BJ (cell line): Measurements from ENCODE around the gene MAGEA9B. TPM values are rescaled to one million over a fixed set of nuclear protein-coding genes. Genes with fewer than 3 reads are reported as not detected.

ENCODE experiments used
- CTCF ChIA-PET: fragments of 350-600 bp; formaldehyde crosslinking; extraction: SDS; loops from one replicate; lab custom pipeline; 2021; ENCODE audit warnings: antibody characterized with exemption, inconsistent platforms; lab: Yijun Ruan, JAX
- POLR2A ChIA-PET: fragments of 300-600 bp; sonication (Branson Sonifier 250); formaldehyde crosslinking; extraction: SDS; loops from one replicate; lab custom pipeline; 2021; ENCODE audit warnings: antibody characterized with exemption; lab: Charles Lee
- DNase-seq: peaks from one replicate; pipeline ENCODE4 v3.0.0-alpha.2; 2011; ENCODE audit warnings: low read depth
- H3K27me3 ChIP-seq: 2 replicates; pipeline ENCODE4 v1.6.0; 2011; ENCODE audit warnings: low read length; ENCODE audit not compliant: control insufficient read depth, insufficient read depth
- H3K36me3 ChIP-seq: 2 replicates; pipeline ENCODE4 v1.5.1; 2011; ENCODE audit warnings: low read length; ENCODE audit not compliant: control insufficient read depth, insufficient read depth
- H3K4me3 ChIP-seq: 2 replicates; pipeline ENCODE4 v1.5.1; 2011; ENCODE audit warnings: low read depth, mild to moderate bottlenecking, control low read depth, low read length
- polyA plus RNA-seq: library from polyadenylated mRNA; depleted of rRNA; stranded (reverse); fragments of >200 nt; gene quantifications from 2 replicates; pipeline ENCODE4 v1.2.3, GENCODE V29; 2011
- TF ChIP-seq, protein P1 (sequence below): IDR thresholded peaks from 2 replicates; pipeline ENCODE4 v1.5.1; 2011; ENCODE audit warnings: low read depth, mild to moderate bottlenecking, control low read depth, inconsistent platforms, low read length, moderate library complexity; ENCODE audit not compliant: insufficient read depth

MAGEA9B gene
- polyA plus RNA-seq, 1 experiment = not detected

DNA sequence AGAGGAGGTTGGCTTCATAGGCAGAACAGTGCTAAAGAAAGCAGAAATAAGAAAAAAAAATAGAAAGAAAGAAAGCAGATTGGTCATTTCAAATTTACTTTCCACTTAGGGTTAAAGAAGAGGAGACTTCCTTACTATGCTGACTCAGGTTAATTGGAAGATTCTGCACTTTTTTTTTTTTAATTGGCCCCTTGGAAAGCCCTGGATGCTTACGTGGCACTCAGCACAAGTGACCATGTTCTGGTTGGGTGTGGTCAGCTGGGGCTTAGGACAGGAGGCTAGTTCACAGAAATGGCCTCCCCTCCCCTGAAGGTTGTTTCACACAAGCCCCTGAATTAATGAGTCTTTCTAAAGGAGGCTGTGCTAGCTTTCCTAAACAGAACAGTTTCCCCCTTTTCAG lies 14.5 kb downstream of the MAGEA9B start:
- TF ChIP-seq, protein P1, sequence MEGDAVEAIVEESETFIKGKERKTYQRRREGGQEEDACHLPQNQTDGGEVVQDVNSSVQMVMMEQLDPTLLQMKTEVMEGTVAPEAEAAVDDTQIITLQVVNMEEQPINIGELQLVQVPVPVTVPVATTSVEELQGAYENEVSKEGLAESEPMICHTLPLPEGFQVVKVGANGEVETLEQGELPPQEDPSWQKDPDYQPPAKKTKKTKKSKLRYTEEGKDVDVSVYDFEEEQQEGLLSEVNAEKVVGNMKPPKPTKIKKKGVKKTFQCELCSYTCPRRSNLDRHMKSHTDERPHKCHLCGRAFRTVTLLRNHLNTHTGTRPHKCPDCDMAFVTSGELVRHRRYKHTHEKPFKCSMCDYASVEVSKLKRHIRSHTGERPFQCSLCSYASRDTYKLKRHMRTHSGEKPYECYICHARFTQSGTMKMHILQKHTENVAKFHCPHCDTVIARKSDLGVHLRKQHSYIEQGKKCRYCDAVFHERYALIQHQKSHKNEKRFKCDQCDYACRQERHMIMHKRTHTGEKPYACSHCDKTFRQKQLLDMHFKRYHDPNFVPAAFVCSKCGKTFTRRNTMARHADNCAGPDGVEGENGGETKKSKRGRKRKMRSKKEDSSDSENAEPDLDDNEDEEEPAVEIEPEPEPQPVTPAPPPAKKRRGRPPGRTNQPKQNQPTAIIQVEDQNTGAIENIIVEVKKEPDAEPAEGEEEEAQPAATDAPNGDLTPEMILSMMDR = no peak
- ChIA-PET POLR2A (no interaction called here), CTCF (no interaction called here)
- no peak overlapping the region for H3K4me3 ChIP-seq
- no peaks in the 10 kb centered on the region for H3K36me3 ChIP-seq
- no peak for DNase-seq
- no peaks in the 10 kb centered on the region for H3K27me3 ChIP-seq

GRCh38 chrX:149571770-149572169 lies 15.5 kb downstream of the MAGEA9B start:
- TF ChIP-seq, protein P1 = no peak
- POLR2A ChIA-PET = no interaction called here

GRCh38 chrX:149570668-149571067 lies 16.6 kb downstream of the MAGEA9B start:
- TF ChIP-seq, protein P1 = no peak
- DNase-seq = peak; percentile 15
- ChIA-PET POLR2A (no interaction called here), CTCF (interaction anchor here (0.7 kb wide), 1 partner anchor 41 kb away, joined by 3 read pairs; no protein-coding TSS in a partner anchor)
- Histone ChIP-seq H3K27me3 (no peaks in the 10 kb centered on the region), H3K4me3 (no peak overlapping the region), H3K36me3 (no peaks in the 10 kb centered on the region)

More at GRCh38 chrX:149571770-149572169, 15.5 kb downstream of the MAGEA9B start:
- Histone ChIP-seq H3K36me3 (no peaks in the 10 kb centered on the region), H3K27me3 (no peaks in the 10 kb centered on the region), H3K4me3 (no peak overlapping the region)
- DNase-seq = no peak
- CTCF ChIA-PET = no interaction called here

- Histone ChIP-seq H3K27me3 (no peaks in the 10 kb centered on the region), H3K4me3 (no peak overlapping the region), H3K36me3 (no peaks in the 10 kb centered on the region)
- CTCF ChIA-PET = interaction anchor here (1.6 kb wide), 1 partner anchor 58 kb away, joined by 3 read pairs; no protein-coding TSS in a partner anchor
- POLR2A ChIA-PET = no interaction called here
- DNase-seq = no peak
- TF ChIP-seq, protein P1 = no peak
These were observed 17.5 kb downstream of the MAGEA9B start for GRCh38 chrX:149569770-149570169.

DNA sequence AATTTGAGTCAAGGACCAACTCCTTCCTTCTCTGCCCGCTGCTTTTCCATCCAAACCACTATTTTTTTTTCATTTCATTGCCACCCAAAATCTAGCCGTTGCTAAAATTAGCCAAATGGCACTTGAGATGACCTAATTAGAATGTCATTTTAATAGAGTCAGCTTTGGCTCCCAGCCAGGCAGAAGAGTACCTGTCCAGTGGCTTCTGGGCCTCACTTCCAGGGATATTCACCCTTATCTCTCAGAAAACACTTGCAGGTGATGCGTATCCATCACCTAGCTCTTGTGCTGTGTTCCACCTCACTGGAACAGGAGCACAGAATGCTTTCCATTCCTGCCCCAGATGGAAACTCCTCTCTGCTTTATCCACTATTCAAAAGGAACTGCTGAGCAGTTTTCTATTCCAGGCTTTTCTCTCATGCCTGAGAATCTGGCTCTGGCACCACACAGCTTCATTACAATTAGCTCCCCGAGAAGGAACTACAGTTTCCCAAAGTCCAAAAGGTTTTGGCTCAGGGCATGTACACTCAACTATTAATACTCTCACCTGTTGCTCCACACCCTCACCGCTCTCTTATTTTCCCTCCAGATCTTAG lies 18.5 kb downstream of the MAGEA9B start:
- H3K4me3 ChIP-seq = no peak overlapping the region
- POLR2A ChIA-PET = no interaction called here
- TF ChIP-seq, protein P1 = no peak
- DNase-seq = no peak
- H3K27me3 ChIP-seq = no peaks in the 10 kb centered on the region
- CTCF ChIA-PET = interaction anchor here (1.6 kb wide), 1 partner anchor 57 kb away, joined by 3 read pairs; no protein-coding TSS in a partner anchor
- no peaks in the 10 kb centered on the region for H3K36me3 ChIP-seq
